Stimulated activated CD4-positive, alpha-beta T cell treated with anti-CD3 and anti-CD28 coated beads, Interleukin-2, amount 100 ng/mL, for 4 hours (primary cell): ENCODE measurements around the gene AIF1L.
A peak's percentile ranks its signal among the peaks of the same experiment; 100 is the strongest.

Experiments
- DNase-seq: peaks from one replicate; pipeline ENCODE4 v3.0.0-alpha.2; 2020; ENCODE audit warnings: low read depth

The AIF1L gene

GRCh38 chr9:131096269-131097125 is at the start of gene AIF1L:
Gene AIF1L (plus strand): TSS chr9:131096531. CDS start chr9:131096630, 99 bp downstream.
- peak; percentile 63 for DNase-seq

GRCh38 chr9:131046581-131047202 is 49.6 kb upstream of the AIF1L start:
- DNase-seq: peak; percentile 54

- DNase-seq: no peak
These were observed 48.0 kb upstream of the AIF1L start for GRCh38 chr9:131048332-131048731.

- DNase-seq: no peak
These were observed 47.5 kb upstream of the AIF1L start for GRCh38 chr9:131048820-131049219.

GRCh38 chr9:131049829-131050715 is 46.3 kb upstream of the AIF1L start:
- DNase-seq: no peak

- no peak for DNase-seq
These were observed 45.5 kb upstream of the AIF1L start for GRCh38 chr9:131050831-131051230.

- DNase-seq: no peak
These were observed 44.5 kb upstream of the AIF1L start for GRCh38 chr9:131051592-131052517.

- no peak for DNase-seq
These were observed 42.4 kb upstream of the AIF1L start for GRCh38 chr9:131053896-131054295.

- DNase-seq: no peak
These were observed 39.4 kb upstream of the AIF1L start for GRCh38 chr9:131056781-131057506.

- no peak for DNase-seq
These were observed 35.3 kb upstream of the AIF1L start for GRCh38 chr9:131060900-131061630.

GRCh38 chr9:131062969-131063368 is 33.4 kb upstream of the AIF1L start:
- DNase-seq: no peak

GRCh38 chr9:131065599-131065998 is 30.7 kb upstream of the AIF1L start:
- no peak for DNase-seq

GRCh38 chr9:131067625-131068024 is 28.7 kb upstream of the AIF1L start:
- DNase-seq: no peak

- DNase-seq: no peak
These were observed 28.1 kb upstream of the AIF1L start for GRCh38 chr9:131068076-131068816.

- no peak for DNase-seq
These were observed 26.6 kb upstream of the AIF1L start for GRCh38 chr9:131069699-131070098.

GRCh38 chr9:131072107-131072870 is 24.0 kb upstream of the AIF1L start:
- DNase-seq: no peak

- DNase-seq: no peak
These were observed 23.5 kb upstream of the AIF1L start for GRCh38 chr9:131072871-131073237.

GRCh38 chr9:131076347-131077195 is 19.8 kb upstream of the AIF1L start:
- no peak for DNase-seq
